Hepatocyte (in vitro differentiated cells): ENCODE data around the gene SH2B3.

Experiments used
- EZH2 ChIP-seq: fragments of 200-600 bp; sonication (generic); IDR thresholded peaks from 2 replicates; pipeline ENCODE4 v1.6.1; 2016; ENCODE audit warnings: antibody characterized with exemption, mild to moderate bottlenecking, borderline replicate concordance
- EZH2phosphoT487 ChIP-seq: fragments of 200-600 bp; sonication (generic); IDR thresholded peaks from one replicate; pipeline ENCODE4 v1.6.1; 2018; ENCODE audit warnings: antibody characterized with exemption, mild to moderate bottlenecking, low read depth, moderate library complexity; ENCODE audit not compliant: unreplicated experiment, severe bottlenecking
- TF ChIP-seq, protein P1 (sequence below): fragments of 200-600 bp; sonication (generic); IDR thresholded peaks from 2 replicates; pipeline ENCODE4 v1.5.1; 2016; ENCODE audit warnings: antibody characterized with exemption, mild to moderate bottlenecking; ENCODE audit not compliant: poor library complexity

DNA sequence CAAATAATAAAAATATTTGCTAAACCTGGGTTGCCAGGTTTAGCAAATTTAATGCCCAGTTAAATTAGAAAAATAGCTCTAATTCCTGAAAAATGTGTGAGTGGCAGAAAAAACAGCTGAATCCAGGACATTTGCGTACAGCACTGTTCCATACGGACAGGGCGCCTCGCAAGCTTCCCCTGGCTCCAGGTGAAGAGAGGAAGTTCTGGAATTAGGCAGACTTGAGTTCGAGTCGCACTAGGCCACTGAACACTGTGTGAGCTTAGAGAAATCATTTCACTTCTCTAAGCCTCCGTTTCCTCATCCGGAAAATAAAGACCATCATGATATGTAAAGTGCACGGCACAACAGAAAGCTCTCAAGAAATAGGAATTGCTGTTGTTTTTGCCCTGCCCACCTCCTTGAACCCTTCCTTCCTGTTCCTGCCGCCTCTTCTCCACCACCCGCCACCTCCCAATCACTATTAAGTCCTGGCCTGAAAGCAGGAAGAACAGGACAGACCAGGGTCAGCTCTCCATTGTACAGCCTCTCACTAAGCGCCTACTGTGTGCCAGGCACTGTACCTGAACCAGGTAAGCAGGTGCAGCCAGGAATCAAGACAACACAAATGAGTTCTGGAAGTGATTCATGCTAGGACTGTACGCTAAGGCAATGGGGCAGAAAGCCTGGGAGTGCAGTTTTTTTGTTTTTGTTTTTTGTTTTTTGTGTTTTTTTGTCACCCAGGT is 36.1 kb upstream of the SH2B3 start:
- TF ChIP-seq, protein P1, sequence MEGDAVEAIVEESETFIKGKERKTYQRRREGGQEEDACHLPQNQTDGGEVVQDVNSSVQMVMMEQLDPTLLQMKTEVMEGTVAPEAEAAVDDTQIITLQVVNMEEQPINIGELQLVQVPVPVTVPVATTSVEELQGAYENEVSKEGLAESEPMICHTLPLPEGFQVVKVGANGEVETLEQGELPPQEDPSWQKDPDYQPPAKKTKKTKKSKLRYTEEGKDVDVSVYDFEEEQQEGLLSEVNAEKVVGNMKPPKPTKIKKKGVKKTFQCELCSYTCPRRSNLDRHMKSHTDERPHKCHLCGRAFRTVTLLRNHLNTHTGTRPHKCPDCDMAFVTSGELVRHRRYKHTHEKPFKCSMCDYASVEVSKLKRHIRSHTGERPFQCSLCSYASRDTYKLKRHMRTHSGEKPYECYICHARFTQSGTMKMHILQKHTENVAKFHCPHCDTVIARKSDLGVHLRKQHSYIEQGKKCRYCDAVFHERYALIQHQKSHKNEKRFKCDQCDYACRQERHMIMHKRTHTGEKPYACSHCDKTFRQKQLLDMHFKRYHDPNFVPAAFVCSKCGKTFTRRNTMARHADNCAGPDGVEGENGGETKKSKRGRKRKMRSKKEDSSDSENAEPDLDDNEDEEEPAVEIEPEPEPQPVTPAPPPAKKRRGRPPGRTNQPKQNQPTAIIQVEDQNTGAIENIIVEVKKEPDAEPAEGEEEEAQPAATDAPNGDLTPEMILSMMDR, result no peak
- no peak for TF ChIP-seq EZH2
- no peak for TF ChIP-seq EZH2phosphoT487
